ENCODE results near the gene NFASC. TPM values are rescaled to one million over a fixed set of nuclear protein-coding genes. Genes with fewer than 3 reads are reported as not detected.

Gene NFASC
- total RNA-seq, 1 donor from 2014 or later = 29.6 TPM

- Mint-ChIP-seq H3K27me3 (ENCODE audit: low read depth, unreplicated experiment) (peaks cover 30% of the 10 kb centered on the region), H3K4me3 (ENCODE audit: unreplicated experiment) (no peak overlapping the region), H3K9me3 (ENCODE audit: unreplicated experiment) (no peaks in the 10 kb centered on the region), H3K36me3 (ENCODE audit: low read depth, unreplicated experiment) (peaks cover 7% of the 10 kb centered on the region), H3K27ac (ENCODE audit: unreplicated experiment) (no peak overlapping the region), H3K4me1 (ENCODE audit: low read depth, unreplicated experiment) (peaks cover 13% of the 10 kb centered on the region)
- Histone ChIP-seq H3K4me3 (ENCODE audit: insufficient read depth, low read depth, low read length) (no peak overlapping the region), H3K36me3 (ENCODE audit: insufficient read depth, low read length) (no peaks in the 10 kb centered on the region), H3K4me2 (ENCODE audit: low read length) (no peak overlapping the region), H4K20me1 (ENCODE audit: insufficient read depth, low read length) (peaks cover 87% of the 10 kb centered on the region), H3K79me2 (ENCODE audit: insufficient read depth, low read length) (peaks cover 43% of the 10 kb centered on the region), H3K9me3 (ENCODE audit: insufficient read depth, low read depth, low read length) (no peaks in the 10 kb centered on the region), H3K27me3 (ENCODE audit: insufficient read depth, low read length) (peaks cover 3% of the 10 kb centered on the region), H3K4me1 (ENCODE audit: insufficient read depth, low read length) (peaks cover 20% of the 10 kb centered on the region), H3K27ac (ENCODE audit: low read depth, low read length) (no peak overlapping the region), H3K9ac (ENCODE audit: low read length) (no peak overlapping the region), H2AFZ (ENCODE audit: low read depth, low read length) (no peak overlapping the region)
- TF ChIP-seq EZH2 (IDR thresholded peaks at IDR 0.05; ENCODE audit: insufficient read depth, low read length) = no peak
- no peak for TF ChIP-seq CTCF (IDR thresholded peaks at IDR 0.05; ENCODE audit: insufficient read depth, low read depth, low read length)
- no peak for DNase-seq (ENCODE audit: low read depth)
- FAIRE-seq = no peak
These were observed 35.9 kb upstream of the NFASC start for GRCh38 chr1:204834752-204835151.

GRCh38 chr1:204835737-204836136 is 34.9 kb upstream of the NFASC start:
- Histone ChIP-seq H3K79me2 (ENCODE audit: insufficient read depth, low read length) (peaks cover 37% of the 10 kb centered on the region), H3K4me3 (ENCODE audit: insufficient read depth, low read depth, low read length) (no peak overlapping the region), H3K9ac (ENCODE audit: low read length) (no peak overlapping the region), H3K4me1 (ENCODE audit: insufficient read depth, low read length) (peaks cover 10% of the 10 kb centered on the region), H3K9me3 (ENCODE audit: insufficient read depth, low read depth, low read length) (no peaks in the 10 kb centered on the region), H2AFZ (ENCODE audit: low read depth, low read length) (no peak overlapping the region), H3K4me2 (ENCODE audit: low read length) (no peak overlapping the region), H4K20me1 (ENCODE audit: insufficient read depth, low read length) (peaks cover 87% of the 10 kb centered on the region), H3K27ac (ENCODE audit: low read depth, low read length) (no peak overlapping the region), H3K36me3 (ENCODE audit: insufficient read depth, low read length) (no peaks in the 10 kb centered on the region), H3K27me3 (ENCODE audit: insufficient read depth, low read length) (peaks cover 3% of the 10 kb centered on the region)
- FAIRE-seq (no peak), DNase-seq (ENCODE audit: low read depth) (no peak)
- Mint-ChIP-seq H3K27ac (ENCODE audit: unreplicated experiment) (no peak overlapping the region), H3K4me1 (ENCODE audit: low read depth, unreplicated experiment) (peaks cover 8% of the 10 kb centered on the region), H3K4me3 (ENCODE audit: unreplicated experiment) (no peak overlapping the region), H3K9me3 (ENCODE audit: unreplicated experiment) (no peaks in the 10 kb centered on the region), H3K36me3 (ENCODE audit: low read depth, unreplicated experiment) (peaks cover 5% of the 10 kb centered on the region), H3K27me3 (ENCODE audit: low read depth, unreplicated experiment) (peaks cover 27% of the 10 kb centered on the region)
- TF ChIP-seq EZH2 (IDR thresholded peaks at IDR 0.05; ENCODE audit: insufficient read depth, low read length) = no peak
- TF ChIP-seq CTCF (IDR thresholded peaks at IDR 0.05; ENCODE audit: insufficient read depth, low read depth, low read length) = no peak

- TF ChIP-seq EZH2 (IDR thresholded peaks at IDR 0.05; ENCODE audit: insufficient read depth, low read length) (no peak), CTCF (IDR thresholded peaks at IDR 0.05; ENCODE audit: insufficient read depth, low read depth, low read length) (no peak)
- peaks cover 3% of the 10 kb centered on the region for H3K27me3 ChIP-seq (ENCODE audit: insufficient read depth, low read length)
- peaks cover 8% of the 10 kb centered on the region for H3K4me1 Mint-ChIP-seq (ENCODE audit: low read depth, unreplicated experiment)
- H3K9ac ChIP-seq (ENCODE audit: low read length) = no peak overlapping the region
- no peak for FAIRE-seq
- H2AFZ ChIP-seq (ENCODE audit: low read depth, low read length) = no peak overlapping the region
- no peaks in the 10 kb centered on the region for H3K9me3 ChIP-seq (ENCODE audit: insufficient read depth, low read depth, low read length)
- no peak overlapping the region for H3K4me3 Mint-ChIP-seq (ENCODE audit: unreplicated experiment)
- peaks cover 37% of the 10 kb centered on the region for H3K79me2 ChIP-seq (ENCODE audit: insufficient read depth, low read length)
- no peak overlapping the region for H3K27ac ChIP-seq (ENCODE audit: low read depth, low read length)
- peaks cover 19% of the 10 kb centered on the region for H3K27me3 Mint-ChIP-seq (ENCODE audit: low read depth, unreplicated experiment)
- no peak overlapping the region for H3K27ac Mint-ChIP-seq (ENCODE audit: unreplicated experiment)
- H3K36me3 ChIP-seq (ENCODE audit: insufficient read depth, low read length) = no peaks in the 10 kb centered on the region
- peaks cover 85% of the 10 kb centered on the region for H4K20me1 ChIP-seq (ENCODE audit: insufficient read depth, low read length)
- peaks cover 10% of the 10 kb centered on the region for H3K4me1 ChIP-seq (ENCODE audit: insufficient read depth, low read length)
- H3K4me2 ChIP-seq (ENCODE audit: low read length) = peak overlapping the region; percentile 5
- DNase-seq (ENCODE audit: low read depth) = peak; percentile 40
- H3K36me3 Mint-ChIP-seq (ENCODE audit: low read depth, unreplicated experiment) = peaks cover 2% of the 10 kb centered on the region
- H3K4me3 ChIP-seq (ENCODE audit: insufficient read depth, low read depth, low read length) = no peak overlapping the region
- H3K9me3 Mint-ChIP-seq (ENCODE audit: unreplicated experiment) = no peaks in the 10 kb centered on the region
These were observed 33.8 kb upstream of the NFASC start for GRCh38 chr1:204836856-204837255.

Measured in astrocyte (in vitro differentiated cells and primary cell).